Endothelial cell of umbilical vein (primary cell): ENCODE measurements around the gene C3orf52. TPM values are rescaled to one million over a fixed set of nuclear protein-coding genes. Genes with fewer than 3 reads are reported as not detected.

Experiments used
- BruUV-seq: library from RNA; stranded (reverse); fragments of 400-500 nt; replicated peaks from 2 replicates; lab custom pipeline; 2021; lab: Mats Ljungman, UMichigan
- CTCF ChIA-PET: fragments of 300-600, 350-600 bp; sonication (Branson Sonifier 250); formaldehyde crosslinking; loops from one replicate; lab custom pipeline; 2021; ENCODE audit warnings: antibody characterized with exemption, inconsistent platforms; lab: Charles Lee
- POLR2A ChIA-PET: fragments of 300-600, 350-600 bp; sonication (Branson Sonifier 250); formaldehyde crosslinking; loops from one replicate; lab custom pipeline; 2021; ENCODE audit warnings: antibody characterized with exemption, inconsistent platforms; lab: Charles Lee
- DNase-seq: peaks from one replicate; pipeline ENCODE4 v3.0.0-alpha.2; 2011; ENCODE audit warnings: low read depth, low spot score
- FAIRE-seq: peaks from 2 replicates; lab custom pipeline; 2011; peaks lifted over from hg19 to GRCh38; lab: Jason Lieb, UNC
- H2AFZ ChIP-seq: 2 replicates; pipeline ENCODE4 v1.6.0; 2012; ENCODE audit warnings: low read depth, low read length, control low read depth, inconsistent platforms
- H3K27ac ChIP-seq: 2 replicates; pipeline ENCODE4 v1.5.1; 2011; ENCODE audit warnings: low read depth, mild to moderate bottlenecking, control low read depth, low read length, moderate library complexity; ENCODE audit not compliant: insufficient read depth
- H3K27me3 ChIP-seq, 2 experiments: 2 replicates each; pipeline versions ENCODE4 v1.6.0 to v1.6.1; 2011; ENCODE audit warnings: low read length in 2 of 2, mixed read lengths in 1 of 2; ENCODE audit not compliant: control insufficient read depth in 2 of 2, insufficient read depth in 2 of 2
- H3K36me3 ChIP-seq, 2 experiments: 2 replicates in 1 of 2; 3 replicates in 1 of 2; pipeline ENCODE4 v1.5.1; 2011; ENCODE audit warnings: low read length in 2 of 2, mild to moderate bottlenecking in 1 of 2, moderate library complexity in 1 of 2; ENCODE audit not compliant: control insufficient read depth in 2 of 2, insufficient read depth in 2 of 2; ENCODE audit errors: extremely low read depth in 1 of 2
- H3K4me1 ChIP-seq: 3 replicates; pipeline ENCODE4 v1.5.1; 2011; ENCODE audit warnings: mild to moderate bottlenecking, low read length; ENCODE audit not compliant: control insufficient read depth, insufficient read depth; ENCODE audit errors: extremely low read depth
- H3K4me2 ChIP-seq: 2 replicates; pipeline ENCODE4 v1.6.1; 2011; ENCODE audit warnings: low read length, control low read depth, mixed read lengths; ENCODE audit not compliant: insufficient read depth
- H3K4me3 ChIP-seq, 3 experiments: fragments of 200-600 bp in 1 of 3; sonication (generic), shearing (Covaris generic) in 1 of 3; replicated peaks in 1 of 3; 2 replicates each; pipeline ENCODE4 v1.5.1; 2011 to 2016; ENCODE audit warnings: control low read depth in 3 of 3, low read length in 3 of 3, mild to moderate bottlenecking in 2 of 3, inconsistent platforms in 1 of 3, low read depth in 1 of 3, moderate library complexity in 1 of 3; ENCODE audit not compliant: insufficient read depth in 1 of 3
- H3K79me2 ChIP-seq: 2 replicates; pipeline ENCODE4 v1.6.0; 2012; ENCODE audit warnings: low read length, inconsistent platforms; ENCODE audit not compliant: control insufficient read depth, insufficient read depth
- H3K9ac ChIP-seq: replicated peaks from 2 replicates; pipeline ENCODE3; 2011; ENCODE audit warnings: low read length, control low read depth; ENCODE audit not compliant: insufficient read depth; ENCODE audit errors: extremely low read depth
- H3K9me1 ChIP-seq: replicated peaks from 3 replicates; pipeline ENCODE4 v1.6.0; 2011; ENCODE audit warnings: mild to moderate bottlenecking, low read length; ENCODE audit not compliant: control insufficient read depth, insufficient read depth; ENCODE audit errors: extremely low read depth
- H3K9me3 ChIP-seq: replicated peaks from 2 replicates; pipeline ENCODE4 v1.5.1; 2012; ENCODE audit warnings: low read length, inconsistent platforms; ENCODE audit not compliant: control insufficient read depth, insufficient read depth
- H4K20me1 ChIP-seq: replicated peaks from 2 replicates; pipeline ENCODE3; 2011; ENCODE audit warnings: mild to moderate bottlenecking, low read length; ENCODE audit not compliant: control insufficient read depth, insufficient read depth; ENCODE audit errors: extremely low read depth
- EZH2 ChIP-seq: IDR thresholded peaks from 2 replicates; pipeline ENCODE4 v1.6.1; 2012; ENCODE audit warnings: borderline replicate concordance, low read depth, mild to moderate bottlenecking, moderate library complexity, low read length, inconsistent platforms; ENCODE audit not compliant: severe bottlenecking
- FOS ChIP-seq: IDR thresholded peaks from 2 replicates; pipeline ENCODE4 v1.6.1; 2011; ENCODE audit warnings: mild to moderate bottlenecking, low read length, moderate library complexity, borderline replicate concordance; ENCODE audit not compliant: insufficient read depth
- GATA2 ChIP-seq: IDR thresholded peaks from 2 replicates; pipeline ENCODE4 v1.7.0; 2011; ENCODE audit warnings: low read depth, mild to moderate bottlenecking, moderate library complexity, mixed read lengths, low read length; ENCODE audit not compliant: insufficient read length, insufficient read depth
- MYC ChIP-seq: IDR thresholded peaks from one replicate; pipeline ENCODE4 v1.6.1; 2011; ENCODE audit warnings: mild to moderate bottlenecking, low read depth, low read length
- POLR2A ChIP-seq: IDR thresholded peaks from 2 replicates; pipeline ENCODE4 v1.6.1; 2012; ENCODE audit warnings: low read depth, mild to moderate bottlenecking, control low read depth, low read length
- dilution Hi-C: fragments of 300-500 bp; cut with MboI; formaldehyde crosslinking; loops from one replicate; pipeline ENCODE4 v1.15.0; 2019; ENCODE audit warnings: low sequenced_read_pairs; ENCODE audit not compliant: extremely low pct_ligation_motif_present
- intact Hi-C: fragments of 100-400 bp; cut with micrococcal nuclease; formaldehyde crosslinking; loops from one replicate; pipeline ENCODE4 v1.10.0; 2022
- polyA plus RNA-seq, 4 experiments: library from polyadenylated mRNA; depleted of rRNA in 3 of 4; stranded (reverse) in 3 of 4; unstranded in 1 of 4; fragments of >200 nt; gene quantifications; 2 replicates each; pipeline versions ENCODE4 v1.2.1 to v1.2.3, GENCODE V29; 2011 to 2012; ENCODE audit warnings: missing spikeins in 1 of 4
- total RNA-seq: library from RNA; stranded (reverse); gene quantifications from 2 replicates; pipeline ENCODE4 v1.2.3, GENCODE V29; 2021
- TF ChIP-seq, protein P1 (sequence below), 2 donors: IDR thresholded peaks; 1 replicate in 1 of 2; 2 replicates in 1 of 2; pipeline ENCODE4 v1.5.1; 2011; ENCODE audit warnings: low read length in 2 of 2, mild to moderate bottlenecking in 2 of 2, moderate library complexity in 2 of 2, control low read depth in 1 of 2, inconsistent platforms in 1 of 2, low read depth in 1 of 2; ENCODE audit not compliant: insufficient read depth in 1 of 2; ENCODE audit errors: extremely low read depth in 1 of 2

The C3orf52 gene
- total and polyA plus RNA-seq, 2 donors (not counting 3 experiments of a cell fraction or from before 2014, with no cell fraction given): 4.2 to 4.6 TPM

DNA sequence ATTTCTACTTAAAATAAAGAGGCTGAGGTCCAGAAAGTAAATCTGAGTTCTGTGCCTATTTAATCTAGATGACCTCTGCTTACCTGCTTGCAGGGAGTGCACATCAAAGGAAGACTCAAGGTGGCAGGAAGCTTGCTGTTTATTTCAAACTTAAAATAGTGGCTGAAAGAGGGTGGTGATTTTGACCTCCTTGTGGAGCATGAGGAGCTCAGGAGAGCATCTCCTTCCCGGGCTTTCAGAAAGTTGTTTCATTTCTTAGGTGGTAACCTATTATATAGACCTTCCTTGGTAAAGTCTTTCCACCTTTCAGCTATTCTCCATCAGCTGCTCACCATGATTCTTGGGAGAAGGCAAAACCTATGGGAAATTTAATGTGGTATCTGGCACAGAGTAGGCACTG is 46.4 kb downstream of the C3orf52 start:
- no peaks in the 10 kb centered on the region for H3K36me3 ChIP-seq
- FAIRE-seq (no peak), DNase-seq (no peak)
- no peak overlapping the region for H3K9ac ChIP-seq
- dilution Hi-C loops: no loop called here
- H3K27me3 ChIP-seq: no peaks in the 10 kb centered on the region
- ChIA-PET CTCF (interaction anchor here (0.9 kb wide), 1 partner anchor 21 kb away, joined by 5 read pairs; no protein-coding TSS in a partner anchor), POLR2A (no interaction called here)
- no peaks in the 10 kb centered on the region for H4K20me1 ChIP-seq
- H2AFZ ChIP-seq: no peak overlapping the region
- H3K79me2 ChIP-seq: no peaks in the 10 kb centered on the region
- H3K4me3 ChIP-seq: no peak overlapping the region
- no peak overlapping the region for H3K27ac ChIP-seq
- no peak overlapping the region for H3K4me2 ChIP-seq
- BruUV-seq: no TSS peak
- H3K9me3 ChIP-seq: no peaks in the 10 kb centered on the region
- TF ChIP-seq MYC: no peak
- TF ChIP-seq EZH2: no peak
- TF ChIP-seq FOS: no peak
- no peak for TF ChIP-seq GATA2
- TF ChIP-seq, protein P1, sequence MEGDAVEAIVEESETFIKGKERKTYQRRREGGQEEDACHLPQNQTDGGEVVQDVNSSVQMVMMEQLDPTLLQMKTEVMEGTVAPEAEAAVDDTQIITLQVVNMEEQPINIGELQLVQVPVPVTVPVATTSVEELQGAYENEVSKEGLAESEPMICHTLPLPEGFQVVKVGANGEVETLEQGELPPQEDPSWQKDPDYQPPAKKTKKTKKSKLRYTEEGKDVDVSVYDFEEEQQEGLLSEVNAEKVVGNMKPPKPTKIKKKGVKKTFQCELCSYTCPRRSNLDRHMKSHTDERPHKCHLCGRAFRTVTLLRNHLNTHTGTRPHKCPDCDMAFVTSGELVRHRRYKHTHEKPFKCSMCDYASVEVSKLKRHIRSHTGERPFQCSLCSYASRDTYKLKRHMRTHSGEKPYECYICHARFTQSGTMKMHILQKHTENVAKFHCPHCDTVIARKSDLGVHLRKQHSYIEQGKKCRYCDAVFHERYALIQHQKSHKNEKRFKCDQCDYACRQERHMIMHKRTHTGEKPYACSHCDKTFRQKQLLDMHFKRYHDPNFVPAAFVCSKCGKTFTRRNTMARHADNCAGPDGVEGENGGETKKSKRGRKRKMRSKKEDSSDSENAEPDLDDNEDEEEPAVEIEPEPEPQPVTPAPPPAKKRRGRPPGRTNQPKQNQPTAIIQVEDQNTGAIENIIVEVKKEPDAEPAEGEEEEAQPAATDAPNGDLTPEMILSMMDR (IDR thresholded peaks at IDR 0.05; ENCODE audit: extremely low read depth in 1 of 2, insufficient read depth in 1 of 2, low read depth in 1 of 2, low read length in 2 of 2): no peak
- TF ChIP-seq POLR2A: no peak
- H3K9me1 ChIP-seq: no peaks in the 10 kb centered on the region
- intact Hi-C loops: no loop called here
- H3K4me1 ChIP-seq: no peaks in the 10 kb centered on the region
